ENCODE measurements around the gene NKIRAS1.

- TF ChIP-seq CTCF (IDR thresholded peaks at IDR 0.05): no peak
- no peak for TF ChIP-seq REST (IDR thresholded peaks at IDR 0.05; ENCODE audit: insufficient read depth in 1 of 2, low read depth in 2 of 2, low read length in 1 of 2)
- no peak for TF ChIP-seq TCF7L2 (IDR thresholded peaks at IDR 0.05; ENCODE audit: low read depth, low read length)
Measured at GRCh38 chr3:23949784-23950183, 33.0 kb upstream of the NKIRAS1 start.
